HG02763 (cell line): ENCODE results near the gene HHAT.

ENCODE experiments used
- ATAC-seq: cut with Tn5 transposase; IDR thresholded peaks from one replicate; pipeline ENCODE4 v1.9.1; 2021; ENCODE audit warnings: mild to moderate bottlenecking, moderate library complexity; ENCODE audit not compliant: unreplicated experiment

HHAT gene

GRCh38 chr1:210531475-210532222 lies 202.9 kb downstream of the HHAT start:
- no peak for ATAC-seq

- no peak for ATAC-seq
Observed at GRCh38 chr1:210532223-210532598, 203.5 kb downstream of the HHAT start.

GRCh38 chr1:210535761-210536160 lies 207.1 kb downstream of the HHAT start:
- no peak for ATAC-seq

- no peak for ATAC-seq
Observed at GRCh38 chr1:210536254-210536961, 207.7 kb downstream of the HHAT start.

GRCh38 chr1:210540288-210540687 lies 211.6 kb downstream of the HHAT start:
- no peak for ATAC-seq

- ATAC-seq, result no peak
Observed at GRCh38 chr1:210541680-210542358, 213.1 kb downstream of the HHAT start.

GRCh38 chr1:210551899-210552298 lies 223.2 kb downstream of the HHAT start:
- no peak for ATAC-seq

- ATAC-seq, result no peak
Observed at GRCh38 chr1:210553711-210554110, 225.0 kb downstream of the HHAT start.

- ATAC-seq, result no peak
Observed at GRCh38 chr1:210554382-210554781, 225.7 kb downstream of the HHAT start.

GRCh38 chr1:210556475-210556874 lies 227.8 kb downstream of the HHAT start:
- ATAC-seq, result no peak

- no peak for ATAC-seq
Observed at GRCh38 chr1:210557426-210558077, 228.8 kb downstream of the HHAT start.

- no peak for ATAC-seq
Observed at GRCh38 chr1:210558302-210558701, 229.6 kb downstream of the HHAT start.

GRCh38 chr1:210565306-210565705 lies 236.6 kb downstream of the HHAT start:
- ATAC-seq, result no peak

- no peak for ATAC-seq
Observed at GRCh38 chr1:210568631-210569030, 239.9 kb downstream of the HHAT start.

- ATAC-seq, result no peak
Observed at GRCh38 chr1:210570116-210570515, 241.4 kb downstream of the HHAT start.

- no peak for ATAC-seq
Observed at GRCh38 chr1:210571356-210572284, 242.9 kb downstream of the HHAT start.

GRCh38 chr1:210573141-210573540 lies 244.4 kb downstream of the HHAT start:
- ATAC-seq, result no peak

- no peak for ATAC-seq
Observed at GRCh38 chr1:210582205-210582970, 253.7 kb downstream of the HHAT start.

- no peak for ATAC-seq
Observed at GRCh38 chr1:210584439-210585113, 255.9 kb downstream of the HHAT start.
